A549 (cell line): Measurements from ENCODE around the gene SLC5A10. TPM values are rescaled to one million over a fixed set of nuclear protein-coding genes. Genes with fewer than 3 reads are reported as not detected.

ENCODE experiments used
- ATAC-seq, 2 experiments: fragments of 200-7000 bp in 1 of 2; fragments of >200 bp in 1 of 2; cut with Nextera tagmentation in 1 of 2; cut with Tn5 transposase in 1 of 2; 3 replicates each; pipeline versions ENCODE4 v1.8.0 to v1.9.1; 2018 to 2020; ENCODE audit warnings: mild to moderate bottlenecking in 1 of 2, moderate library complexity in 1 of 2
- CTCF ChIA-PET: fragments of 300-600 bp; sonication (Branson Sonifier 250); formaldehyde crosslinking; extraction: SDS; loops from one replicate; lab custom pipeline; 2021; ENCODE audit warnings: antibody characterized with exemption, inconsistent platforms; lab: Yijun Ruan, JAX
- POLR2A ChIA-PET: fragments of 350-600 bp; formaldehyde crosslinking; extraction: SDS; loops from one replicate; lab custom pipeline; 2021; ENCODE audit warnings: antibody characterized with exemption, inconsistent platforms; lab: Yijun Ruan, JAX
- DNase-seq, 2 experiments: peaks; one replicate each; pipeline versions ENCODE4 v3.0.0 to v3.0.0-alpha.2; 2011 to 2016; ENCODE audit warnings: low read depth in 1 of 2, low spot score in 1 of 2
- FAIRE-seq: peaks from 2 replicates; lab custom pipeline; 2011; peaks lifted over from hg19 to GRCh38; lab: Jason Lieb, UNC
- H3K27ac ChIP-seq, 2 experiments: fragments of >200 bp; sonication (Bioruptor Twin); formaldehyde crosslinking; 3 replicates each; pipeline ENCODE4 v1.5.1; 2016 to 2017
- H3K4me1 ChIP-seq: fragments of >200 bp; sonication (Bioruptor Twin); formaldehyde crosslinking; 3 replicates; pipeline ENCODE4 v1.6.1; 2016
- H3K4me2 ChIP-seq: fragments of >200 bp; sonication (Bioruptor Twin); formaldehyde crosslinking; 3 replicates; pipeline ENCODE4 v1.6.1; 2016
- H3K4me3 ChIP-seq: fragments of >200 bp; sonication (Bioruptor Twin); formaldehyde crosslinking; 3 replicates; pipeline ENCODE4 v1.5.1; 2016
- H3K9me3 ChIP-seq: fragments of >200 bp; sonication (Bioruptor Twin); formaldehyde crosslinking; 3 replicates; pipeline ENCODE4 v1.6.1; 2016
- ATOH8 ChIP-seq: fragments of 250-450 bp; sonication (Bioruptor Pico); IDR thresholded peaks from 2 replicates; pipeline ENCODE4 v1.5.0; 2020; ENCODE audit warnings: low read depth, mild to moderate bottlenecking, moderate library complexity
- BHLHE40 ChIP-seq: IDR thresholded peaks from 2 replicates; pipeline ENCODE4 v1.6.1; 2012; ENCODE audit warnings: low read depth, low read length, inconsistent platforms
- EP300 ChIP-seq, 2 experiments: fragments of >200 bp; sonication (Bioruptor Twin); formaldehyde crosslinking; IDR thresholded peaks; 2 replicates in 1 of 2; 3 replicates in 1 of 2; pipeline ENCODE4 v1.6.1; 2016 to 2017
- FOSL2 ChIP-seq, 2 experiments: fragments of 450-650 bp in 1 of 2; fragments of >200 bp in 1 of 2; sonication (Bioruptor Twin) in 1 of 2; formaldehyde crosslinking; IDR thresholded peaks; 2 replicates each; pipeline versions ENCODE4 v1.5.0 to v1.6.1; 2016 to 2020; ENCODE audit warnings: mild to moderate bottlenecking in 1 of 2, moderate library complexity in 1 of 2
- HDAC2 ChIP-seq: fragments of 200-600 bp; sonication (generic); IDR thresholded peaks from 2 replicates; pipeline ENCODE4 v1.6.1; 2016
- HEYL ChIP-seq: fragments of 250-450 bp; sonication (Bioruptor Pico); IDR thresholded peaks from 2 replicates; pipeline ENCODE4 v1.8.0; 2021; ENCODE audit warnings: mild to moderate bottlenecking, moderate library complexity
- KDM1A ChIP-seq: fragments of 200-600 bp; sonication (generic); IDR thresholded peaks from 2 replicates; pipeline ENCODE4 v1.6.1; 2016; ENCODE audit warnings: low read depth, mild to moderate bottlenecking
- NPAS2 ChIP-seq: fragments of 250-450 bp; sonication (Bioruptor Pico); IDR thresholded peaks from 2 replicates; pipeline ENCODE4 v1.8.0; 2022; ENCODE audit warnings: mild to moderate bottlenecking, moderate library complexity, borderline replicate concordance
- NR3C1 ChIP-seq: fragments of >200 bp; sonication (Bioruptor Twin); formaldehyde crosslinking; IDR thresholded peaks from 3 replicates; pipeline ENCODE4 v1.6.1; 2017
- PBX3 ChIP-seq: IDR thresholded peaks from 2 replicates; pipeline ENCODE4 v1.6.1; 2012
- RARB ChIP-seq: fragments of 250-450 bp; sonication (Bioruptor Pico); IDR thresholded peaks from 2 replicates; pipeline ENCODE4 v1.8.0; 2021; ENCODE audit warnings: mild to moderate bottlenecking, moderate library complexity
- REST ChIP-seq: fragments of 200-600 bp; sonication (generic); IDR thresholded peaks from 2 replicates; pipeline ENCODE4 v1.6.1; 2016; ENCODE audit warnings: antibody characterized with exemption, mild to moderate bottlenecking, moderate library complexity
- RFX5 ChIP-seq: fragments of 450-650 bp; IDR thresholded peaks from 2 replicates; pipeline ENCODE4 v1.7.1; 2014; ENCODE audit warnings: antibody characterized with exemption, mild to moderate bottlenecking, moderate library complexity
- SREBF2 ChIP-seq: fragments of 450-650 bp; IDR thresholded peaks from 2 replicates; pipeline ENCODE4 v1.6.1; 2014; ENCODE audit warnings: mild to moderate bottlenecking, moderate library complexity
- ZC3H11A ChIP-seq: fragments of 450-650 bp; IDR thresholded peaks from 2 replicates; pipeline ENCODE4 v1.6.1; 2014; ENCODE audit warnings: antibody characterized with exemption, mild to moderate bottlenecking
- WGBS: methylation state at CpG from one replicate; pipeline ENCODE4 v1.1.6; 2017; ENCODE audit errors: missing lambda C conversion rate; 5-methylcytosine and 5-hydroxymethylcytosine counted together
- polyA plus RNA-seq, 4 experiments: library from polyadenylated mRNA; depleted of rRNA in 3 of 4; stranded (reverse); fragments of >200 nt; fragmentation: RNase III in 1 of 4; extraction: RNeasy Plus Mini Kit Qiagen cat#74134 plus additional on column Dnase treatment in 1 of 4; gene quantifications; 2 replicates in 3 of 4; 3 replicates in 1 of 4; pipeline ENCODE4 v1.2.3, GENCODE V29; 2011 to 2017
- TF ChIP-seq, protein P1 (sequence below): fragments of >200 bp; sonication (Bioruptor Twin); formaldehyde crosslinking; IDR thresholded peaks from 2 replicates; pipeline ENCODE4 v1.6.1; 2016
- TF ChIP-seq, protein P2 (sequence below): fragments of >200 bp; sonication (Bioruptor Twin); formaldehyde crosslinking; IDR thresholded peaks from 3 replicates; pipeline ENCODE4 v1.5.1; 2016
- TF ChIP-seq, protein P3 (sequence below): fragments of 450-650 bp; IDR thresholded peaks from 2 replicates; pipeline ENCODE4 v1.6.1; 2014; ENCODE audit warnings: antibody characterized with exemption

SLC5A10 gene
- polyA plus RNA-seq, 2 of the 4 experiments (the other 2 are of a cell fraction), result 0.15 to 0.28 TPM

DNA sequence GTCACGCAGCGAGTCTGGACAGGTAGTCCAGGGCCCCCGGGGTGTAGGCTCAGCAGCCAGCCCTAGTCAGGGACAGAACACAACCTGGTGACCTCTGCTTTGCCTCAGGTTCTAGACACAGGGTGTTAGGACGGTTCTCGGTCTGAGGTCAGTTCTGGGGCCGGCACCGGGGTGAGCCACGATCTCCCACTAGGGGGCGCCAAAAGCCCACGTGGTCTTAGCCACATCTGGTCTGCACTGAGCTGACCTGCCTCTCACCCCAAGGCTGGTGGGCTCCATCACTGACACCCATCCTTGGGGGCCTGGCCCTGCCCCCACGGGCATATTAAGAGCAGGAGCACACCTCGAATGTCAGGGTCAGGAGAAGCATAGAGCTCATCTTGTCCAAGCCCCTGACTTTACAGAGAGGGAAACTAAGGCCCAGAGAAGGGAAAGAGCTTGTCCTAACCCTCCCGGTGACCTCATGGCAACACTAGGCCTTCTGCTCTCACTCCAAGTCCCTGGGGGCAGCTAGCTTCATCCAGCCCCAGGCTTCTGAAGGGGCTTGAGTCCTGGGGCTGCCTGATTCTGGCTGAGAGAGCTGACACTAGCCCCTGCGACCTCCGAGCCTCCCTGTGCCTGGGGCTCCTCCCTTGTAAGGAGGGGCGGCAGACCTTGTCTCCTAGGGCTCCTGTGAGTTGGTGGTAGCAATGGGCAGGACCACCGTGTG lies 9.0 kb downstream of the SLC5A10 start (continued):
- TF ChIP-seq ATOH8 (CRISPR knock-in tag), result peak; percentile 40; the same call in 1 of the 2 replicates
- TF ChIP-seq NR3C1, result no peak
- no peak for TF ChIP-seq SREBF2
- TF ChIP-seq, protein P1, sequence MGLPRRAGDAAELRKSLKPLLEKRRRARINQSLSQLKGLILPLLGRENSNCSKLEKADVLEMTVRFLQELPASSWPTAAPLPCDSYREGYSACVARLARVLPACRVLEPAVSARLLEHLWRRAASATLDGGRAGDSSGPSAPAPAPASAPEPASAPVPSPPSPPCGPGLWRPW, result no peak
- no peak for TF ChIP-seq KDM1A
- TF ChIP-seq, protein P2, sequence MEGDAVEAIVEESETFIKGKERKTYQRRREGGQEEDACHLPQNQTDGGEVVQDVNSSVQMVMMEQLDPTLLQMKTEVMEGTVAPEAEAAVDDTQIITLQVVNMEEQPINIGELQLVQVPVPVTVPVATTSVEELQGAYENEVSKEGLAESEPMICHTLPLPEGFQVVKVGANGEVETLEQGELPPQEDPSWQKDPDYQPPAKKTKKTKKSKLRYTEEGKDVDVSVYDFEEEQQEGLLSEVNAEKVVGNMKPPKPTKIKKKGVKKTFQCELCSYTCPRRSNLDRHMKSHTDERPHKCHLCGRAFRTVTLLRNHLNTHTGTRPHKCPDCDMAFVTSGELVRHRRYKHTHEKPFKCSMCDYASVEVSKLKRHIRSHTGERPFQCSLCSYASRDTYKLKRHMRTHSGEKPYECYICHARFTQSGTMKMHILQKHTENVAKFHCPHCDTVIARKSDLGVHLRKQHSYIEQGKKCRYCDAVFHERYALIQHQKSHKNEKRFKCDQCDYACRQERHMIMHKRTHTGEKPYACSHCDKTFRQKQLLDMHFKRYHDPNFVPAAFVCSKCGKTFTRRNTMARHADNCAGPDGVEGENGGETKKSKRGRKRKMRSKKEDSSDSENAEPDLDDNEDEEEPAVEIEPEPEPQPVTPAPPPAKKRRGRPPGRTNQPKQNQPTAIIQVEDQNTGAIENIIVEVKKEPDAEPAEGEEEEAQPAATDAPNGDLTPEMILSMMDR, result peak; percentile 98
- TF ChIP-seq NPAS2, result no peak
- TF ChIP-seq EP300 (IDR thresholded peaks at IDR 0.05), result no peak
- no peak for TF ChIP-seq HDAC2
- TF ChIP-seq ZC3H11A, result 0 out of 2 replicates have a peak, but pooled peaks have one; percentile 12
- TF ChIP-seq FOSL2 (IDR thresholded peaks at IDR 0.05), result no peak
- no peak for TF ChIP-seq FOSL2 (CRISPR knock-in tag; IDR thresholded peaks at IDR 0.05)
- TF ChIP-seq RARB (CRISPR knock-in tag), result no peak
- no peak for TF ChIP-seq BHLHE40
- no peak for TF ChIP-seq HEYL (CRISPR knock-in tag)
- TF ChIP-seq REST, result no peak
- TF ChIP-seq RFX5, result no peak
- TF ChIP-seq PBX3, result no peak

GRCh38 chr17:18961634-18962493 lies 9.9 kb downstream of the SLC5A10 start:
- ChIA-PET POLR2A (interaction anchor here (0.7 to 1.0 kb wide), 2 partner anchors 43 to 105 kb away, joined by 3 to 4 read pairs; partner anchors contain the start of gene FAM83G), CTCF (interaction anchor here (0.7 to 8.8 kb wide), 36 partner anchors 9 to 336 kb away, joined by 3 to 215 read pairs (median 9); partner anchors contain the start of genes FAM83G and SLC5A10)
- TF ChIP-seq, protein P3, sequence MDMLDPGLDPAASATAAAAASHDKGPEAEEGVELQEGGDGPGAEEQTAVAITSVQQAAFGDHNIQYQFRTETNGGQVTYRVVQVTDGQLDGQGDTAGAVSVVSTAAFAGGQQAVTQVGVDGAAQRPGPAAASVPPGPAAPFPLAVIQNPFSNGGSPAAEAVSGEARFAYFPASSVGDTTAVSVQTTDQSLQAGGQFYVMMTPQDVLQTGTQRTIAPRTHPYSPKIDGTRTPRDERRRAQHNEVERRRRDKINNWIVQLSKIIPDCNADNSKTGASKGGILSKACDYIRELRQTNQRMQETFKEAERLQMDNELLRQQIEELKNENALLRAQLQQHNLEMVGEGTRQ, result no peak
- TF ChIP-seq FOSL2 (IDR thresholded peaks at IDR 0.05) (no peak), FOSL2 (CRISPR knock-in tag; IDR thresholded peaks at IDR 0.05) (peak; percentile 6; the same call in 1 of the 2 replicates)
- DNase-seq (peak; percentile 64 to 66), ATAC-seq (peak; percentile 54 to 77), FAIRE-seq (no peak)
- Histone ChIP-seq H3K9me3 (no peaks in the 10 kb centered on the region), H3K4me1 (peaks cover 37% of the 10 kb centered on the region), H3K4me3 (no peak overlapping the region), H3K27ac (peak overlapping the region; percentile 65 to 86), H3K4me2 (peak overlapping the region; percentile 27)
- 38% methylated on average over 14 of the region's 16 CpGs for WGBS
